SK-N-SH (cell line): Measurements from ENCODE around the gene SCARF1. TPM values are rescaled to one million over a fixed set of nuclear protein-coding genes. Genes with fewer than 3 reads are reported as not detected.

ENCODE experiments used
- CTCF ChIA-PET: fragments of 300-600, 350-600 bp; formaldehyde crosslinking; extraction: SDS; loops from one replicate; lab custom pipeline; 2021; lab: Yijun Ruan, JAX
- POLR2A ChIA-PET: fragments of 350-600 bp; sonication (Branson Sonifier 250); formaldehyde crosslinking; extraction: SDS; loops from one replicate; lab custom pipeline; 2020; ENCODE audit warnings: antibody characterized with exemption, inconsistent platforms; lab: Yijun Ruan, JAX
- DNase-seq: peaks from one replicate; pipeline ENCODE4 v3.0.0; 2012
- H2AFZ ChIP-seq: fragments of 200-600 bp; sonication (generic); 2 replicates; pipeline ENCODE4 v1.8.1; 2016; ENCODE audit warnings: antibody characterized with exemption, mild to moderate bottlenecking, low read depth
- H3F3A ChIP-seq: fragments of 200-600 bp; sonication (generic); replicated peaks from 2 replicates; pipeline ENCODE3; 2016; ENCODE audit warnings: antibody characterized with exemption, mild to moderate bottlenecking; ENCODE audit not compliant: insufficient read depth
- H3K27ac ChIP-seq, 2 experiments: fragments of 200-500 bp in 1 of 2; fragments of 200-600 bp in 1 of 2; sonication (Bioruptor generic) in 1 of 2; sonication (generic), shearing (Covaris generic) in 1 of 2; 2 replicates each; pipeline versions ENCODE4 v1.5.1 to v1.6.1; 2014 to 2016; ENCODE audit warnings: low read depth in 2 of 2, inconsistent platforms in 1 of 2, low read length in 1 of 2, mild to moderate bottlenecking in 1 of 2, mixed read lengths in 1 of 2
- H3K27me3 ChIP-seq: fragments of 200-600 bp; sonication (generic), shearing (Covaris generic); 2 replicates; pipeline ENCODE4 v1.6.1; 2016; ENCODE audit warnings: mixed run types; ENCODE audit not compliant: insufficient read depth
- H3K36me3 ChIP-seq, 2 experiments: fragments of 200-500 bp in 1 of 2; fragments of 200-600 bp in 1 of 2; sonication (Bioruptor generic) in 1 of 2; sonication (generic) in 1 of 2; replicated peaks in 1 of 2; 2 replicates each; pipeline versions ENCODE3 to v1.5.1; 2014 to 2016; ENCODE audit warnings: low read length in 1 of 2, mild to moderate bottlenecking in 1 of 2; ENCODE audit not compliant: insufficient read depth in 2 of 2, control insufficient read depth in 1 of 2
- H3K4me1 ChIP-seq, 2 experiments: fragments of 200-500 bp in 1 of 2; fragments of 200-600 bp in 1 of 2; sonication (Bioruptor generic) in 1 of 2; sonication (generic), shearing (Covaris generic) in 1 of 2; 2 replicates each; pipeline versions ENCODE4 v1.5.1 to v1.6.1; 2014 to 2016; ENCODE audit warnings: low read depth in 1 of 2, low read length in 1 of 2, mixed run types in 1 of 2; ENCODE audit not compliant: insufficient read depth in 2 of 2, control insufficient read depth in 1 of 2
- H3K4me2 ChIP-seq: fragments of 200-600 bp; sonication (generic), shearing (Covaris generic); 2 replicates; pipeline ENCODE4 v1.6.1; 2017; ENCODE audit warnings: mixed run types
- H3K4me3 ChIP-seq, 2 experiments: fragments of 200-500 bp in 1 of 2; fragments of 200-600 bp in 1 of 2; sonication (Bioruptor generic) in 1 of 2; sonication (generic), shearing (Covaris generic) in 1 of 2; 2 replicates each; pipeline versions ENCODE4 v1.5.1 to v1.8.1; 2014 to 2016; ENCODE audit warnings: low read depth in 2 of 2, inconsistent platforms in 1 of 2, low read length in 1 of 2, mild to moderate bottlenecking in 1 of 2, mixed read lengths in 1 of 2, moderate library complexity in 1 of 2
- H3K79me2 ChIP-seq: fragments of 200-600 bp; sonication (generic); 2 replicates; pipeline ENCODE4 v1.8.1; 2017; ENCODE audit warnings: mild to moderate bottlenecking; ENCODE audit not compliant: insufficient read depth
- H3K9ac ChIP-seq: fragments of 200-600 bp; sonication (generic); 2 replicates; pipeline ENCODE4 v1.6.1; 2017; ENCODE audit warnings: mixed run types
- H3K9me2 ChIP-seq: fragments of 200-600 bp; sonication (generic); 2 replicates; pipeline ENCODE4 v1.6.1; 2017; ENCODE audit warnings: mixed run types
- H3K9me3 ChIP-seq: fragments of 200-600 bp; sonication (generic); 2 replicates; pipeline ENCODE4 v1.6.1; 2017; ENCODE audit warnings: mixed run types, mild to moderate bottlenecking, moderate library complexity
- H4K20me1 ChIP-seq: fragments of 200-600 bp; sonication (generic); 2 replicates; pipeline ENCODE4 v1.6.1; 2017; ENCODE audit warnings: mild to moderate bottlenecking, mixed run types; ENCODE audit not compliant: insufficient read depth
- CHD2 ChIP-seq: fragments of 150-350 bp; IDR thresholded peaks from 2 replicates; pipeline ENCODE4 v1.6.1; 2018; ENCODE audit warnings: low read length; ENCODE audit not compliant: partially characterized antibody
- CTCF ChIP-seq: fragments of 200-600 bp; sonication (generic); IDR thresholded peaks from 2 replicates; pipeline ENCODE4 v1.6.1; 2017; ENCODE audit warnings: antibody characterized with exemption, mild to moderate bottlenecking, moderate library complexity
- ELF1 ChIP-seq: IDR thresholded peaks from 2 replicates; pipeline ENCODE4 v1.4.0; 2012
- EP300 ChIP-seq, 2 experiments: IDR thresholded peaks; 2 replicates each; pipeline versions ENCODE4 v1.4.0 to v1.6.1; 2012; ENCODE audit warnings: borderline replicate concordance in 1 of 2, low read depth in 1 of 2, low read length in 1 of 2
- EZH2phosphoT487 ChIP-seq: fragments of 200-600 bp; sonication (generic); IDR thresholded peaks from 2 replicates; pipeline ENCODE4 v1.6.1; 2017; ENCODE audit warnings: low read depth, mixed run types, mild to moderate bottlenecking, antibody characterized with exemption, moderate library complexity, borderline replicate concordance
- FOXJ3 ChIP-seq: sonication (generic); formaldehyde crosslinking; IDR thresholded peaks from 2 replicates; pipeline ENCODE4 v1.5.1; 2020; ENCODE audit warnings: mild to moderate bottlenecking, missing genetic modification reagents
- FOXM1 ChIP-seq: IDR thresholded peaks from 2 replicates; pipeline ENCODE4 v1.4.0; 2012; ENCODE audit warnings: low read depth, mild to moderate bottlenecking
- GABPA ChIP-seq: IDR thresholded peaks from 2 replicates; pipeline ENCODE4 v1.4.0; 2012; ENCODE audit warnings: low read depth, mild to moderate bottlenecking
- IRF3 ChIP-seq: fragments of 150-350 bp; IDR thresholded peaks from 2 replicates; pipeline ENCODE4 v1.6.1; 2016; ENCODE audit warnings: mild to moderate bottlenecking, low read depth, low read length
- MAX ChIP-seq: IDR thresholded peaks from 2 replicates; pipeline ENCODE4 v1.4.0; 2012; ENCODE audit warnings: low read depth
- NFIC ChIP-seq: IDR thresholded peaks from 2 replicates; pipeline ENCODE4 v1.4.0; 2012; ENCODE audit warnings: borderline replicate concordance
- POLR2AphosphoS5 ChIP-seq: IDR thresholded peaks from 2 replicates; pipeline ENCODE4 v1.6.1; 2012; ENCODE audit warnings: low read depth, low read length
- REST ChIP-seq: IDR thresholded peaks from 2 replicates; pipeline ENCODE4 v1.6.1; 2012; ENCODE audit warnings: mild to moderate bottlenecking, low read depth, low read length, moderate library complexity
- SMC3 ChIP-seq: IDR thresholded peaks from 2 replicates; pipeline ENCODE4 v1.6.1; 2012; ENCODE audit warnings: low read depth, low read length, improper control_type of control experiment
- USF1 ChIP-seq: IDR thresholded peaks from 2 replicates; pipeline ENCODE4 v1.4.0; 2012; ENCODE audit warnings: low read depth, borderline replicate concordance
- ZBTB33 ChIP-seq: IDR thresholded peaks from 2 replicates; pipeline ENCODE4 v1.4.0; 2012; ENCODE audit warnings: low read depth, borderline replicate concordance
- WGBS: methylation state at CpG from one replicate; pipeline ENCODE4 v1.1.6; 2017; ENCODE audit warnings: low lambda C conversion rate; 5-methylcytosine and 5-hydroxymethylcytosine counted together
- polyA plus RNA-seq, 3 experiments: library from polyadenylated mRNA; depleted of rRNA; stranded (reverse); fragments of >200 nt; gene quantifications; 2 replicates each; pipeline ENCODE4 v1.2.3, GENCODE V29; 2012

SCARF1 gene
- polyA plus RNA-seq, 1 of the 3 experiments (the other 2 are of a cell fraction), result 0.39 TPM

GRCh38 chr17:1635675-1636465 lies 9.7 kb downstream of the SCARF1 start:
- TF ChIP-seq FOXJ3 (CRISPR knock-in tag) (no peak), EZH2phosphoT487 (no peak), ELF1 (no peak), ZBTB33 (no peak), USF1 (no peak), FOXM1 (no peak), MAX (no peak), POLR2AphosphoS5 (no peak), REST (no peak), CHD2 (no peak), CTCF (no peak), NFIC (no peak), SMC3 (no peak), GABPA (no peak), IRF3 (no peak), EP300 (IDR thresholded peaks at IDR 0.05; ENCODE audit: borderline replicate concordance in 1 of 2, low read depth in 1 of 2, low read length in 1 of 2) (no peak)
- no peak overlapping the region for H3K4me2 ChIP-seq
- no peaks in the 10 kb centered on the region for H3K79me2 ChIP-seq
- ChIA-PET POLR2A (no interaction called here), CTCF (interaction anchor here (0.6 to 2.0 kb wide), 3 partner anchors 13 to 1110 kb away, joined by 3 to 7 read pairs (median 4); partner anchors contain the start of gene RILP)
- no peak overlapping the region for H3K9ac ChIP-seq
- H3F3A ChIP-seq, result no peaks in the 10 kb centered on the region
- no peak for DNase-seq
- no peak overlapping the region for H3K4me3 ChIP-seq
- H3K9me2 ChIP-seq, result no peaks in the 10 kb centered on the region
- 75% methylated on average over 10 of the region's 10 CpGs for WGBS
- H3K4me1 ChIP-seq, result peaks cover 0 to 16% of the 10 kb centered on the region in 2 experiments; a peak in 1 of 4 replicates
- no peaks in the 10 kb centered on the region for H3K27me3 ChIP-seq
- no peaks in the 10 kb centered on the region for H3K9me3 ChIP-seq
- H3K36me3 ChIP-seq, result no peaks in the 10 kb centered on the region
- no peaks in the 10 kb centered on the region for H4K20me1 ChIP-seq
- H3K27ac ChIP-seq, result no peak overlapping the region
- no peak overlapping the region for H2AFZ ChIP-seq
